ENCODE data around the gene ECE1. TPM values are rescaled to one million over a fixed set of nuclear protein-coding genes. Genes with fewer than 3 reads are reported as not detected.

The ECE1 gene
- total and polyA plus RNA-seq, 2 of the 13 experiments (the other 11 are each of a cell fraction or from before 2014, with no cell fraction given): 13.5 to 21.2 TPM

GRCh38 chr1:21234779-21235178 is 55.5 kb downstream of the ECE1 start:
- no peak for DNase-seq (ENCODE audit: low spot score)
- Histone ChIP-seq H3K9ac (ENCODE audit: insufficient read depth, low read depth, low read length) (no peak overlapping the region), H3K9me3 (ENCODE audit: low read length) (no peaks in the 10 kb centered on the region), H4K20me1 (ENCODE audit: insufficient read depth, low read length) (no peaks in the 10 kb centered on the region), H3K4me1 (ENCODE audit: insufficient read depth, low read length) (peaks cover 6% of the 10 kb centered on the region; the same call in 1 of the 2 replicates), H3K27ac (ENCODE audit: extremely low read length, insufficient read depth, low read length) (no peak overlapping the region), H3K27me3 (ENCODE audit: control insufficient read depth in 1 of 2, insufficient read depth in 2 of 2, low read length in 2 of 2) (no peaks in the 10 kb centered on the region), H3K4me2 (ENCODE audit: low read depth, low read length) (no peak overlapping the region), H3K79me2 (ENCODE audit: insufficient read depth, low read length) (no peaks in the 10 kb centered on the region), H2AFZ (ENCODE audit: low read length) (no peak overlapping the region), H3K36me3 (replicated peaks in 1 of 2; ENCODE audit: control insufficient read depth in 1 of 2, insufficient read depth in 2 of 2, low read length in 2 of 2) (peaks cover 8 to 17% of the 10 kb centered on the region in 2 experiments; a peak in 3 of 5 replicates), H3K4me3 (replicated peaks in 1 of 3; ENCODE audit: insufficient read depth in 1 of 3, low read depth in 2 of 3, low read length in 3 of 3) (no peak overlapping the region)
- no peak for FAIRE-seq
- no TSS peak for BruUV-seq (replicated peaks)
- no peak for TF ChIP-seq ZNF264 (CRISPR knock-in tag; IDR thresholded peaks at IDR 0.05)
- no peak for TF ChIP-seq PBX2 (CRISPR knock-in tag; IDR thresholded peaks at IDR 0.05)
- no peak for TF ChIP-seq KDM1A (CRISPR knock-in tag; IDR thresholded peaks at IDR 0.05)
- no peak for TF ChIP-seq ZNF83 (CRISPR knock-in tag; IDR thresholded peaks at IDR 0.05; ENCODE audit: borderline replicate concordance)
- no peak for TF ChIP-seq E2F5 (CRISPR knock-in tag; conservative IDR thresholded peaks at IDR 0.05)
- no peak for TF ChIP-seq ZNF362 (CRISPR knock-in tag; IDR thresholded peaks at IDR 0.05; ENCODE audit: borderline replicate concordance)
- TF ChIP-seq CCDC6 (CRISPR knock-in tag; IDR thresholded peaks at IDR 0.05): no peak
- no peak for TF ChIP-seq REL (CRISPR knock-in tag; conservative IDR thresholded peaks at IDR 0.05)
- no peak for TF ChIP-seq STAT5B (CRISPR knock-in tag; IDR thresholded peaks at IDR 0.05)
- TF ChIP-seq CEBPB (IDR thresholded peaks at IDR 0.05; ENCODE audit: borderline replicate concordance, low read depth, low read length): no peak
- TF ChIP-seq SNAI1 (CRISPR knock-in tag; IDR thresholded peaks at IDR 0.05; ENCODE audit: borderline replicate concordance): no peak
- no peak for TF ChIP-seq SOX6 (IDR thresholded peaks at IDR 0.05)
- no peak for TF ChIP-seq SOX6 (CRISPR knock-in tag; IDR thresholded peaks at IDR 0.05)
- no peak for TF ChIP-seq ZNF562 (CRISPR knock-in tag; IDR thresholded peaks at IDR 0.05; ENCODE audit: borderline replicate concordance)
- no peak for TF ChIP-seq ZNF816 (CRISPR knock-in tag; IDR thresholded peaks at IDR 0.05; ENCODE audit: borderline replicate concordance)
- no peak for TF ChIP-seq ZNF530 (CRISPR knock-in tag; IDR thresholded peaks at IDR 0.05; ENCODE audit: low read depth)
- no peak for TF ChIP-seq ZNF576 (CRISPR knock-in tag; IDR thresholded peaks at IDR 0.05)
- TF ChIP-seq IRF1 (CRISPR knock-in tag; IDR thresholded peaks at IDR 0.05; ENCODE audit: low read depth): no peak
- TF ChIP-seq HIC2 (CRISPR knock-in tag; IDR thresholded peaks at IDR 0.05; ENCODE audit: low read depth): no peak
- no peak for TF ChIP-seq KLF12 (CRISPR knock-in tag; IDR thresholded peaks at IDR 0.05; ENCODE audit: borderline replicate concordance)
- in situ Hi-C loops (cut with HindIII; ENCODE audit: extremely low pct_ligation_motif_present, low pct_unique_long_range_greater_than_20kb) (loop anchor here (5.0 to 25.0 kb wide), 2 partner anchors 133 to 253 kb away; no protein-coding TSS in a partner anchor), intact Hi-C loops (cut with micrococcal nuclease; ENCODE audit: unreplicated experiment) (loop anchor here (5.0 to 10.0 kb wide), 2 partner anchors 260 to 548 kb away; partner anchors contain the start of gene USP48)
- POLR2A ChIA-PET: no interaction called here
- no peak for ATAC-seq
- CTCF ChIA-PET (ENCODE audit: low intra/inter-chr PET ratio, low total read pairs): interaction anchor here (2.0 kb wide), 1 partner anchor 134 kb away, joined by 4 read pairs; no protein-coding TSS in a partner anchor
- WGBS (ENCODE audit: low lambda C conversion rate): 99% methylated on average over 4 of the region's 4 CpGs

All from HepG2 (cell line).